Germinal center (tissue), 1 donor: ENCODE data around the gene NFATC3.

Experiments used
- DNase-seq: peaks from one replicate; pipeline ENCODE4 v3.0.0; 2012; ENCODE audit warnings: mixed read lengths, low spot score

Gene NFATC3

DNA sequence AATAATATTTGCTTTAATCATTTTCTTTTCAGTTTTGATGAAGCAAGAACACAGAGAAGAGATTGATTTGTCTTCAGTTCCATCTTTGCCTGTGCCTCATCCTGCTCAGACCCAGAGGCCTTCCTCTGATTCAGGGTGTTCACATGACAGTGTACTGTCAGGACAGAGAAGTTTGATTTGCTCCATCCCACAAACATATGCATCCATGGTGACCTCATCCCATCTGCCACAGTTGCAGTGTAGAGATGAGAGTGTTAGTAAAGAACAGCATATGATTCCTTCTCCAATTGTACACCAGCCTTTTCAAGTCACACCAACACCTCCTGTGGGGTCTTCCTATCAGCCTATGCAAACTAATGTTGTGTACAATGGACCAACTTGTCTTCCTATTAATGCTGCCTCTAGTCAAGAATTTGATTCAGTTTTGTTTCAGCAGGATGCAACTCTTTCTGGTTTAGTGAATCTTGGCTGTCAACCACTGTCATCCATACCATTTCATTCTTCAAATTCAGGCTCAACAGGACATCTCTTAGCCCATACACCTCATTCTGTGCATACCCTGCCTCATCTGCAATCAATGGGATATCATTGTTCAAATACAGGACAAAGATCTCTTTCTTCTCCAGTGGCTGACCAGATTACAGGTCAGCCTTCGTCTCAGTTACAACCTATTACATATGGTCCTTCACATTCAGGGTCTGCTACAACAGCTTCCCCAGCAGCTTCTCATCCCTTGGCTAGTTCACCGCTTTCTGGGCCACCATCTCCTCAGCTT, 105.8 kb downstream of the NFATC3 start:
- no peak for DNase-seq

GRCh38 chr16:68194251-68194650, 109.1 kb downstream of the NFATC3 start:
- peak; percentile 13 for DNase-seq

DNA sequence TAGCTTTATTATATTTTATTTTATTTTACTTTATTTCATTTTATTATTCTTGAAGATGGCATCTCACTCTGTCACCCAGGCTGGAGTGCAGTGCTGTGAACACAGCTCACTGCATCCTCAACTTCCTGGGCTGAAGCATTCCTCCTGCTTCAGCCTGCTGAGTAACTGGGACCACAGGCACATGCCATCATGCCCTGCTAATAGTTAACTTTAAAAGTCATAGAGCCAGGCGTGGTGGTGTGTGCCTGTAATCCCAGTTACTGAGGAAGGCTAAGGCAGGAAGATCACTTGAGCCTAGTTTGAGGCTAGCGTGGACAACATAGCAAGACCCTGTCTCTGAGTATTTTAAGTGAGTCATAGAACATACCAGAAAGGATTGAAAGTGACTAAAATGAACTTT, 112.1 kb downstream of the NFATC3 start:
- DNase-seq: no peak

- no peak for DNase-seq
These were observed 115.1 kb downstream of the NFATC3 start for GRCh38 chr16:68200088-68200783.

DNA sequence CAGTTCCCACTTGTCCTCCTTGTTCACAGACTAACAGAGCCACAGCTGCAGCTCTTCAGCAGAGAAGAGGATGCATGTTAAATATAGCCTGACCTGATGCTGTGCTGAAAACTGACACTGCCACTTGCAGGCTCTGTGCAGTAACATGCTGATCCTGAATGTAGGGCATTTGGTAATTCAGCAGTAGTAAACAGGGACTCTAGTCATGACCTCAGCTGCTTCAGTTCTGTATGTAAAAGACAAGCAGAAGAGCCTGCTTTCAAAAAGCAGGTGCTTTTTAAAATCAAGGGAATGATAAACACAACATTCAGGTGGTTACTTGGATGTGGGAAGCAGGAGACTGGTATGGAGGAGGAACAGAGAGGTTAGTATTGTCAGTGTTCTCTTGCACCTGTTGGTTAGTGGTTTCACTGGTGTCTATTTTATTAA, 116.9 kb downstream of the NFATC3 start:
- no peak for DNase-seq

- DNase-seq: no peak
These were observed 121.1 kb downstream of the NFATC3 start for GRCh38 chr16:68206245-68206644.

GRCh38 chr16:68214726-68215125, 129.6 kb downstream of the NFATC3 start:
- DNase-seq: no peak

- no peak for DNase-seq
These were observed 130.1 kb downstream of the NFATC3 start for GRCh38 chr16:68215302-68215701.

- no peak for DNase-seq
These were observed 131.1 kb downstream of the NFATC3 start for GRCh38 chr16:68216240-68216639.

- DNase-seq: no peak
These were observed 132.3 kb downstream of the NFATC3 start for GRCh38 chr16:68217506-68217905.

GRCh38 chr16:68219725-68220351, 134.7 kb downstream of the NFATC3 start:
- DNase-seq: no peak

DNA sequence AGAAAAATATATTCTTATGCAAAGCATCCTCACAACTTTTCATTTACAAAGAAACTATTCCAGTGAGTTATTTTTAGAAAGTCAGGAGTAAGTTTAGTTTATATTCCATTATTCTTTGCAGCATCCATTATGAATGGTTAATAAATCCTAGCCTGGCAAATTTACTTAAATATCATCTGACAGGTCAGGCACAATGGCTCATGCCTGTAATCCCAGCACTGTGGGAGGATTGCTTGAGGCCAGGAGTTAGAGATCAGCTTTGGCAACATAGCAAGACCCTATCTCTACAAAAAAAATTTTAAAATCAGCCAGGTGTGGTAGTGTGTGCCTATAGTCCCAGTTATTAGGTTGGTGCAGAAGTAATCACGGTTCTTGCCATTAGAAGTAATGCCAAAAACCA, 137.9 kb downstream of the NFATC3 start:
- no peak for DNase-seq

GRCh38 chr16:68226116-68226515, 140.9 kb downstream of the NFATC3 start:
- DNase-seq: no peak

- DNase-seq: peak; percentile 11
These were observed 142.1 kb downstream of the NFATC3 start for GRCh38 chr16:68227183-68227793.

DNA sequence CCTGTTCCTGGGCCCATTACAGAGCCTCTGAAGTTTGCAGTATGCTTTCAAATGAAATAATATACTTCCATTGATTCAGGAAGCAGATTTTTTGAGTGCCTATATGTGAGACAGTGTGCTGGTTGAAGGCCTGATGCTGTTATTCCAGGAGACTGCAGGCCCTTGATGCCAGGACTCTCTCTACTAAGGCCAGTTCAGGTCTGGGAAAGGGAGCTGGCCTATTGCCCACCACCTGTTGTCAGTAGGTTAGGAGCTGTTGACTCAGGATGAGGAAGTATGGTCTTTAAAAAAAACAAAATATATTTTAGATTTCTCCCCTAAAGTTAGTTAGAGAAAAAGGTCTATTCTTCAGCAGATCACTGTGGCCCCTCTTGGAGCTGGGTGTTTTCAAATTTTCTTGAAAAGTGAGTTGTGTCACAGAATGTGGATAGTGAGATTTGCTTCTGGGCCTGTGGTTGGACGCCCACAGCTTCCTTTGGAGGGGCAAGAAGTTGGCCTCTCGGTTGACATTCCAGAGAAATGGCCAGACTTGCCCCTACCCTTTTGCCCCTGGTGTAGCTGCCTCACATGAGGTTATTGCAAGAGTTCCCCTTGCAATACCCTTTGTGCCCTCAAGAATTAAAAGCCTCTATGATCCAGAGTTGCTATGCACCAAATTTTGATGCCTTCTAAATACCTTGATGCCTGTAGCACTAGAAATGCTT, 142.8 kb downstream of the NFATC3 start:
- DNase-seq: peak; percentile 3

DNA sequence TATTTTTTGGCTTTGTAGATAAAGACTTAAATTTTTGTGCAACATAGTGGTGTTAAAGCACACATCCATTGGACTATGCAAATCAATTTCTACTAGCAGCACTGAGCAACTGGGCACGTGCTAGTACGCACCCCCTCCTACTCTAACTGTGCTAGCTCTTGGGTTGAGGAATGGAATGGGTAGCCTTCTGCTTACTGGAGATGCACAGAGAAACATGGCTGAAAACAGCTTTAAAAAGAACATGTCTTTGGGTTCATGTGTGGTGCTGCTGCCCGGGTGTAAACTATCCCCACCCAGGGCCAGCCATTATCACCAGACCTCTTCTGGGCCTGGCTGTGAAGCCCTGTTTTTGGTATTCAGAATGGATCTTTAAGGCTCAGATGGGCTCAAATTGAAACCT, 143.5 kb downstream of the NFATC3 start:
- peak; percentile 2 for DNase-seq

DNA sequence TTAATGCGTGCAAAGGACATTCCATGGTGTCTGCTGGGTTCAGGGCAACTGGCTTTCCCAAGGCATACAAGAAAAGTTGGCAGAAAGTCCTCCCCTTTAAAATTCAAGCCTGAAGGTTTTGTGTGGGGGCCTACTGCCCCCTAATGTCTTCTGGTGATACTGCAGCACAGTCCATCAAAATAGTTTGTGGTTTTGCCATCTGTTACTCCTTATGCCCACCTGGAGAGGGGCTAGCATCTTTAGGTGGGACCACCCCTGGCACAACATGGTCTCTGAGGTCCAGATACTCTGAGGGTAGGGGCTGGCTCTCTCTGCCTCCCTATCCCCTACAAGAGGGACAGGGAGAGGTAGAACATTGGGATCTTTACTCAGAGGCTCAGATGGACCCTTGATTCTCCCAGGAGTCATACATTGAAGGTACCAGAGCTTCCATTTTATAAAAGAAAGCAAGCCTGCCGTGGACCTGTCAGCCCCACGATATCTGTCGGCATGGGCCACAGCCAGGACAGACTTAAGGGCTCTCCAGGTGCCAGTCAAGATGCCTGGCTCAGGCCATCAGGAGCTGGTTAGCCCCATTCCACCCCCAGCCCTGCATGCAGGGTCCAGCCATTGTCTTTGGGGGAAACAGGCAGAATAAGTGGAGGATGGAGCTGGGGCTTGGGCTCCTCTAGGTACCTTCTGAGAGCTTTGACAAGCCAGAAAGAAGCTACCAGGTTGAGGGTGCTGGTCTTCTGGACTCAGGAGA, 144.4 kb downstream of the NFATC3 start:
- DNase-seq: peak; percentile 70

DNA sequence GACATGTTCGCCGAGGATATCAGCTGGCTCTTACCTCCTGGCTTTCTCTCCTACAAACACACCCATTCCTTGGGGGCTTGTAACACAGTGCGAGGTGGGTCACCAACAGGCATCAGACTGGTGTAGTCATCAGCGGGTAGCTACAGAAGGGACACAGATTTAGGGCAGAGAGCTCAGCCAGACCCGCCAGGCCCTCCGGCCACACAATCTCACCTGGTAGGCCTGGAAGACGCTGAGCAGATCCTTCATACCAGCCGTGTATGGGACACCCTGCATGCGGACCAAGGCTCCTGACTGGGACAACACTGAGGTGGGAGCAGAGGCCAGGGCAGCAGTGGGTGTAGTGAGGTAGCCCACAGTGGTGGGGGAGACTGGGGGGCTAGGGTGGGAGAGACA, 145.0 kb downstream of the NFATC3 start:
- no peak for DNase-seq

GRCh38 chr16:68230956-68231355, 145.8 kb downstream of the NFATC3 start:
- DNase-seq: no peak

GRCh38 chr16:68231384-68232136, 146.4 kb downstream of the NFATC3 start:
- DNase-seq: no peak

DNA sequence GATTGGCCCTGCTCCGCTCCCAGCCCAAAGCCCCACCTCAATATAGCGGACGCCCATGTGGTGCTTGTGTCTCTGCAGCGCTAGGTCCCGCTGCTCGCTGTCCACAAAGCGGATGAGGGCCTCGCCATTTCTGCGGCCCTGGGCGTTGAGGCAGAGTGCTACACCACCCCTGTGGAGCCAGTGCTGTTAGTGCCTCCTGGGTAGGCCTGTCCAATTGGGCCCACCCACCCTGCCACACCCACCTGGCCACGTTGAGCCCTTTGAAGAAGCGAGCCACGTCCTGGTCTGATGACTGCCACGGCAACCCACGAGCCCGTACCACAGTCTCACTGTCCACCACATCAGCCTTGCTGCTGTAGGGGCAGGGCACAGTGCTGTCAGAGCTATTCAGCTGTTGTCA, 147.2 kb downstream of the NFATC3 start:
- DNase-seq: no peak
